OCI-LY1 (cell line): ENCODE results near the gene PGAM5.

Source experiments
- H2AFZ ChIP-seq: fragments of 200-600 bp; sonication (generic), shearing (Covaris generic); 2 replicates; pipeline ENCODE4 v1.6.0; 2014; ENCODE audit warnings: antibody characterized with exemption, mild to moderate bottlenecking, low read length
- H3F3A ChIP-seq: fragments of 200-600 bp; sonication (generic), shearing (Covaris generic); 2 replicates; pipeline ENCODE4 v1.6.0; 2014; ENCODE audit warnings: mild to moderate bottlenecking, antibody characterized with exemption, low read length, moderate library complexity; ENCODE audit not compliant: insufficient read depth
- H3K27ac ChIP-seq: fragments of 200-600 bp; sonication (generic); 2 replicates; pipeline ENCODE4 v1.5.1; 2014; ENCODE audit warnings: low read length, mixed run types, mild to moderate bottlenecking, low read depth; ENCODE audit not compliant: poor library complexity, severe bottlenecking
- H3K27me3 ChIP-seq: fragments of 200-600 bp; sonication (generic); 2 replicates; pipeline ENCODE4 v1.6.0; 2014; ENCODE audit warnings: antibody characterized with exemption, mild to moderate bottlenecking, low read length, moderate library complexity; ENCODE audit not compliant: insufficient read depth
- H3K36me3 ChIP-seq: fragments of 200-600 bp; sonication (generic); 2 replicates; pipeline ENCODE4 v1.6.1; 2014; ENCODE audit warnings: mild to moderate bottlenecking, antibody characterized with exemption, low read length, moderate library complexity, mixed read lengths; ENCODE audit not compliant: insufficient read depth
- H3K4me1 ChIP-seq: fragments of 200-600 bp; sonication (generic); 2 replicates; pipeline ENCODE4 v1.5.1; 2014; ENCODE audit warnings: mild to moderate bottlenecking, low read length, moderate library complexity; ENCODE audit not compliant: insufficient read depth, severe bottlenecking
- H3K4me2 ChIP-seq: fragments of 200-600 bp; sonication (generic), shearing (Covaris generic); 2 replicates; pipeline ENCODE4 v1.6.1; 2014; ENCODE audit warnings: low read length
- H3K4me3 ChIP-seq: fragments of 200-600 bp; sonication (generic); 2 replicates; pipeline ENCODE4 v1.5.1; 2014; ENCODE audit warnings: low read length, low read depth, mild to moderate bottlenecking, mixed read lengths; ENCODE audit not compliant: poor library complexity, severe bottlenecking
- H3K79me2 ChIP-seq: fragments of 200-600 bp; shearing (Covaris generic); 2 replicates; pipeline ENCODE4 v1.6.1; 2016; ENCODE audit warnings: mixed run types, low read length, mixed read lengths; ENCODE audit not compliant: insufficient read depth
- H3K9ac ChIP-seq: fragments of 200-600 bp; sonication (generic), shearing (Covaris generic); 2 replicates; pipeline ENCODE4 v1.6.1; 2014; ENCODE audit warnings: mild to moderate bottlenecking, low read length, mixed read lengths
- H3K9me2 ChIP-seq: fragments of 200-600 bp; sonication (generic), shearing (Covaris generic); 2 replicates; pipeline ENCODE4 v1.6.1; 2014; ENCODE audit warnings: low read depth, mild to moderate bottlenecking, low read length, mixed read lengths
- H3K9me3 ChIP-seq: fragments of 200-600 bp; shearing (Covaris generic); 2 replicates; pipeline ENCODE4 v1.6.1; 2014; ENCODE audit warnings: low read length, mixed read lengths
- H4K20me1 ChIP-seq: fragments of 200-600 bp; sonication (generic), shearing (Covaris generic); 2 replicates; pipeline ENCODE4 v1.6.0; 2016; ENCODE audit warnings: mild to moderate bottlenecking, low read length; ENCODE audit not compliant: insufficient read depth
- CTCF ChIP-seq: fragments of 200-600 bp; sonication (generic), shearing (Covaris generic); IDR thresholded peaks from 2 replicates; pipeline ENCODE4 v1.5.1; 2017; ENCODE audit warnings: mild to moderate bottlenecking, antibody characterized with exemption, low read length, moderate library complexity, mixed read lengths
- EZH2 ChIP-seq: fragments of 200-600 bp; sonication (generic), shearing (Covaris generic); IDR thresholded peaks from 2 replicates; pipeline ENCODE4 v1.8.0; 2017; ENCODE audit warnings: borderline replicate concordance, mixed run types, mild to moderate bottlenecking, antibody characterized with exemption, low read length, moderate library complexity, mixed read lengths

Gene PGAM5

GRCh38 chr12:132672116-132672515, 38.5 kb upstream of the PGAM5 start:
- H2AFZ ChIP-seq = no peak overlapping the region
- no peak overlapping the region for H3K4me3 ChIP-seq
- no peak for TF ChIP-seq EZH2
- TF ChIP-seq CTCF = no peak
- no peaks in the 10 kb centered on the region for H3K9me2 ChIP-seq
- H3K79me2 ChIP-seq = no peaks in the 10 kb centered on the region
- no peak overlapping the region for H3K9ac ChIP-seq
- H3K4me2 ChIP-seq = no peak overlapping the region
- H3K27ac ChIP-seq = no peak overlapping the region
- peaks cover 89% of the 10 kb centered on the region for H3K36me3 ChIP-seq
- no peaks in the 10 kb centered on the region for H3K27me3 ChIP-seq
- no peaks in the 10 kb centered on the region for H3F3A ChIP-seq
- no peaks in the 10 kb centered on the region for H4K20me1 ChIP-seq
- H3K9me3 ChIP-seq = no peaks in the 10 kb centered on the region
- no peaks in the 10 kb centered on the region for H3K4me1 ChIP-seq

DNA sequence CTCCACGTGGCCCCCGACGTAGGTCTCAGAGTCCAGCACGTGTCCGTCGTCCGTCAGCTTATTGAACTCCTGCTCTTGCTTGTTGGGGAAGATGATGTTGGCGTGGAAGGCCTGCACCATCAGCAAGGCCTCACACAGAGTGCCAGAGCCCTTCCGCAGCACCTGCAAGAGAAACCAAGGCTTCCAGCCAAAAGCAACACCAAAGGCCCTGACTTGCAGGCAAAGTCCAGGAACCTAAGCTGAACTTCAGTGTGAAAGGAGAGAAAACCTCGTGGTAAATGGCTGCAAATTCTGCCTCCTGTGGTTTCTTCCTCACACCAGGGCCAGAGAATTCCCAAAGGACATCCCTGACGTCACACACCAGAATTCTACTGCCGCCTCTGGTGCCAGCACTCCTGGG, 38.0 kb upstream of the PGAM5 start:
- H3K4me2 ChIP-seq = no peak overlapping the region
- no peak overlapping the region for H3K27ac ChIP-seq
- H4K20me1 ChIP-seq = no peaks in the 10 kb centered on the region
- no peak for TF ChIP-seq CTCF
- no peaks in the 10 kb centered on the region for H3K79me2 ChIP-seq
- H3K9me2 ChIP-seq = no peaks in the 10 kb centered on the region
- no peaks in the 10 kb centered on the region for H3K9me3 ChIP-seq
- H2AFZ ChIP-seq = no peak overlapping the region
- no peak overlapping the region for H3K9ac ChIP-seq
- H3K36me3 ChIP-seq = peaks cover 89% of the 10 kb centered on the region
- H3F3A ChIP-seq = no peaks in the 10 kb centered on the region
- no peak overlapping the region for H3K4me3 ChIP-seq
- no peaks in the 10 kb centered on the region for H3K4me1 ChIP-seq
- no peaks in the 10 kb centered on the region for H3K27me3 ChIP-seq

- H3K4me1 ChIP-seq = no peaks in the 10 kb centered on the region
- no peak overlapping the region for H2AFZ ChIP-seq
- TF ChIP-seq CTCF (no peak), EZH2 (no peak)
- no peaks in the 10 kb centered on the region for H3K9me3 ChIP-seq
- H4K20me1 ChIP-seq = no peaks in the 10 kb centered on the region
- no peak overlapping the region for H3K27ac ChIP-seq
- no peaks in the 10 kb centered on the region for H3K9me2 ChIP-seq
- no peaks in the 10 kb centered on the region for H3K79me2 ChIP-seq
- H3K27me3 ChIP-seq = no peaks in the 10 kb centered on the region
- H3F3A ChIP-seq = no peaks in the 10 kb centered on the region
- H3K4me3 ChIP-seq = no peak overlapping the region
- H3K36me3 ChIP-seq = peaks cover 86% of the 10 kb centered on the region
- no peak overlapping the region for H3K9ac ChIP-seq
- no peak overlapping the region for H3K4me2 ChIP-seq
Observed at GRCh38 chr12:132673288-132674179, 37.1 kb upstream of the PGAM5 start.
